ENCODE results near the gene PLD5. TPM values are rescaled to one million over a fixed set of nuclear protein-coding genes. Genes with fewer than 3 reads are reported as not detected.

Gene PLD5
- total and polyA plus RNA-seq, 7 experiments from 2014 or later = not detected

- no peaks in the 10 kb centered on the region for H3K36me3 ChIP-seq (ENCODE audit: control insufficient read depth in 2 of 3, insufficient read depth in 3 of 3, low read length in 3 of 3)
- peaks cover 0 to 9% (median 0%) of the 10 kb centered on the region in 11 donors for H3K9me3 Mint-ChIP-seq
- H3K4me3 ChIP-seq (ENCODE audit: low read length) = no peak overlapping the region
- no peak overlapping the region for H3K27ac Mint-ChIP-seq
- H3K36me3 Mint-ChIP-seq = no peaks in the 10 kb centered on the region
- H3K27me3 ChIP-seq (ENCODE audit: control insufficient read depth in 2 of 2, insufficient read depth in 2 of 2, low read length in 2 of 2) = no peaks in the 10 kb centered on the region
- H3K27ac ChIP-seq (ENCODE audit: low read depth, low read length) = no peak overlapping the region
- ATAC-seq (no peak), DNase-seq (no peak)
- no peak overlapping the region for H3K4me3 Mint-ChIP-seq
- intact Hi-C loops (cut with micrococcal nuclease) = no loop called here
- H3K4me1 Mint-ChIP-seq = no peaks in the 10 kb centered on the region
- ChIA-PET POLR2A (no interaction called here), CTCF (no interaction called here)
- no peaks in the 10 kb centered on the region for H3K27me3 Mint-ChIP-seq
- H3K4me1 ChIP-seq (ENCODE audit: control insufficient read depth in 2 of 2, insufficient read depth in 2 of 2, low read length in 2 of 2) = no peaks in the 10 kb centered on the region
- no peaks in the 10 kb centered on the region for H3K9me3 ChIP-seq (ENCODE audit: control insufficient read depth in 2 of 3, low read length in 3 of 3)
These were observed 283.8 kb downstream of the PLD5 start for GRCh38 chr1:242240691-242241090.

DNA sequence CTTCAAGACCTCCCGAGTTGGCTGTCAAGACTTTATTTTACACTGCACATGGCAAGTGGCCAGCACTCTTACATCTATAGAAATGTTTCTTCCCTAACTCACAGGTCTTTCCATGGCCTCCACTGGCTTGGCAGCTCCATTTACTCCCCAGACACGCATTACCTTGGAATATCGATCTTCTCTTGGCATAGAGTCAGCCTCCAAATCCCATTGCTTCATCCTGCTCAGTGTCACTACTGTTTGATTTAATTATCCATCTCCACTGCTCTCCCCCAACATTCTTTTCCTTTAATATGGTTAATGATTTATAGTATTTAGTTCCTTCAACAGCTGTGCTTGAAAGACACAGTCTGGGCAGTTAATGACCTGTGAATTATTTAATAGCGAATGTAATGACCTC lies 284.4 kb downstream of the PLD5 start:
- H3K36me3 ChIP-seq (ENCODE audit: control insufficient read depth in 2 of 3, insufficient read depth in 3 of 3, low read length in 3 of 3) = no peaks in the 10 kb centered on the region
- CTCF ChIA-PET = no interaction called here

GRCh38 chr1:242239398-242239797 lies 285.1 kb downstream of the PLD5 start:
- CTCF ChIA-PET = no interaction called here
- POLR2A ChIA-PET = no interaction called here
- Histone ChIP-seq H3K36me3 (ENCODE audit: control insufficient read depth in 2 of 3, insufficient read depth in 3 of 3, low read length in 3 of 3) (no peaks in the 10 kb centered on the region), H3K27me3 (ENCODE audit: control insufficient read depth in 2 of 2, insufficient read depth in 2 of 2, low read length in 2 of 2) (no peaks in the 10 kb centered on the region), H3K4me1 (ENCODE audit: control insufficient read depth in 2 of 2, insufficient read depth in 2 of 2, low read length in 2 of 2) (no peaks in the 10 kb centered on the region), H3K27ac (ENCODE audit: low read depth, low read length) (no peak overlapping the region), H3K9me3 (ENCODE audit: control insufficient read depth in 2 of 3, low read length in 3 of 3) (no peaks in the 10 kb centered on the region), H3K4me3 (ENCODE audit: low read length) (no peak overlapping the region)
- Mint-ChIP-seq H3K4me1 (no peaks in the 10 kb centered on the region), H3K36me3 (no peaks in the 10 kb centered on the region), H3K27me3 (peaks cover 0 to 4% (median 0%) of the 10 kb centered on the region in 5 donors), H3K4me3 (no peak overlapping the region), H3K9me3 (peaks cover 0 to 9% (median 0%) of the 10 kb centered on the region in 11 donors), H3K27ac (no peak overlapping the region)
- intact Hi-C loops (cut with micrococcal nuclease) = no loop called here
- ATAC-seq = no peak
- DNase-seq = no peak

More for the DNA sequence above, 284.4 kb downstream of the PLD5 start:
- H3K27me3 ChIP-seq (ENCODE audit: control insufficient read depth in 2 of 2, insufficient read depth in 2 of 2, low read length in 2 of 2) = no peaks in the 10 kb centered on the region
- intact Hi-C loops (cut with micrococcal nuclease) = no loop called here
- no peak overlapping the region for H3K4me3 ChIP-seq (ENCODE audit: low read length)
- no peak overlapping the region for H3K27ac ChIP-seq (ENCODE audit: low read depth, low read length)
- POLR2A ChIA-PET = no interaction called here
- no peaks in the 10 kb centered on the region for H3K4me1 ChIP-seq (ENCODE audit: control insufficient read depth in 2 of 2, insufficient read depth in 2 of 2, low read length in 2 of 2)
- no peak for ATAC-seq
- Mint-ChIP-seq H3K9me3 (peaks cover 0 to 9% (median 0%) of the 10 kb centered on the region in 11 donors), H3K27me3 (peaks cover 0 to 4% (median 0%) of the 10 kb centered on the region in 5 donors), H3K4me3 (no peak overlapping the region), H3K27ac (no peak overlapping the region), H3K4me1 (no peaks in the 10 kb centered on the region), H3K36me3 (no peaks in the 10 kb centered on the region)
- no peaks in the 10 kb centered on the region for H3K9me3 ChIP-seq (ENCODE audit: control insufficient read depth in 2 of 3, low read length in 3 of 3)
- no peak for DNase-seq

DNA sequence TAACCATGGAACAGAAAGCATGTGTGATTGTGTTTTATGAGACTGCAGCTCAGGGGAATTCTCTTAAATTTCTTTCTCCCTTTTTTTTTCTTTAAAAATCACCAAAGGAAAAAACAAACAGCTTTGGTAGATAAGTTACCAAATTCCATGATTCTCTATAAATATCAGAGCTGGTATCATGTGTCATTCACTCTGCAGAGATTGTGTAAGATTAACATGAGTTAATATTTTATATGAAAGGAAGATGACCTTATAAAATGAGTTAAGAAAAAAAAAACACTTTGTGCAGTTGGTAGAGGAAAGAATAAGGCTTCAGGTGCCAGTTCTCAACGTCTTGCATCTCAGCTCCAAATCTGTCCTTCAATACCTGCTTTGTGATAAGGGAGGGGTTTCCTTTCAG lies 287.4 kb downstream of the PLD5 start:
- ChIA-PET POLR2A (no interaction called here), CTCF (no interaction called here)
- Mint-ChIP-seq H3K4me3 (no peak overlapping the region), H3K9me3 (peaks cover 0 to 9% (median 0%) of the 10 kb centered on the region in 11 donors), H3K27ac (no peak overlapping the region), H3K36me3 (no peaks in the 10 kb centered on the region), H3K27me3 (peaks cover 0 to 19% (median 2%) of the 10 kb centered on the region in 5 donors), H3K4me1 (no peaks in the 10 kb centered on the region)
- Histone ChIP-seq H3K27ac (ENCODE audit: low read depth, low read length) (no peak overlapping the region), H3K9me3 (ENCODE audit: control insufficient read depth in 2 of 3, low read length in 3 of 3) (no peaks in the 10 kb centered on the region), H3K4me1 (ENCODE audit: control insufficient read depth in 2 of 2, insufficient read depth in 2 of 2, low read length in 2 of 2) (no peaks in the 10 kb centered on the region), H3K36me3 (ENCODE audit: control insufficient read depth in 2 of 3, insufficient read depth in 3 of 3, low read length in 3 of 3) (no peaks in the 10 kb centered on the region), H3K27me3 (ENCODE audit: control insufficient read depth in 2 of 2, insufficient read depth in 2 of 2, low read length in 2 of 2) (no peaks in the 10 kb centered on the region), H3K4me3 (ENCODE audit: low read length) (no peak overlapping the region)
- DNase-seq (no peak), ATAC-seq (no peak)
- intact Hi-C loops (cut with micrococcal nuclease) = no loop called here

DNA sequence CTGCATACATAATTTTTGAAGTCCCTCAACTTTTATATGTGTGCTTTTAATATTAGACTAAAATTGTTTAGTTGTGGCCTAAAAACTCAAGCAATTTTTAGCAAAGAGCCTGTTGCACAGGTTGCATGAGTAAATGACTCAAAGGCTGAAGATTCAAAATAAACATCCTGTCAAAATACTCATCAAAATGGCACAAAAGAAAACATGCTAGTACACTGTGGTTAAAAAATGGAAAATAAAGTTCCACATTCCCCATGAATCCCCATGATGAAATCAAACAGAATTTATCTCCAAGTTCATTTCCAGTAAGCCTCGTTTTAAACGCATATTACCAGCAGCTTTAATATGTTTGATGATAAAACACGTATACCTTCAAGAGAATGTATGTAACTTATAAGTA lies 295.5 kb downstream of the PLD5 start:
- Histone ChIP-seq H3K4me3 (ENCODE audit: low read length) (no peak overlapping the region), H3K27ac (ENCODE audit: low read depth, low read length) (no peak overlapping the region), H3K36me3 (ENCODE audit: control insufficient read depth in 2 of 3, insufficient read depth in 3 of 3, low read length in 3 of 3) (no peaks in the 10 kb centered on the region), H3K27me3 (ENCODE audit: control insufficient read depth in 2 of 2, insufficient read depth in 2 of 2, low read length in 2 of 2) (no peaks in the 10 kb centered on the region), H3K4me1 (ENCODE audit: control insufficient read depth in 2 of 2, insufficient read depth in 2 of 2, low read length in 2 of 2) (no peaks in the 10 kb centered on the region), H3K9me3 (ENCODE audit: control insufficient read depth in 2 of 3, low read length in 3 of 3) (no peaks in the 10 kb centered on the region)
- no peak for DNase-seq
- CTCF ChIA-PET = no interaction called here
- Mint-ChIP-seq H3K27me3 (peaks cover 0 to 29% (median 3%) of the 10 kb centered on the region in 5 donors), H3K4me3 (no peak overlapping the region), H3K9me3 (peaks cover 0 to 1% (median 0%) of the 10 kb centered on the region in 11 donors), H3K36me3 (no peaks in the 10 kb centered on the region), H3K4me1 (no peaks in the 10 kb centered on the region), H3K27ac (no peak overlapping the region)
- no peak for ATAC-seq
- intact Hi-C loops (cut with micrococcal nuclease) = no loop called here
- POLR2A ChIA-PET = no interaction called here

- Mint-ChIP-seq H3K4me3 (no peak overlapping the region), H3K9me3 (peaks cover 0 to 3% (median 0%) of the 10 kb centered on the region in 11 donors), H3K4me1 (no peaks in the 10 kb centered on the region), H3K27me3 (peaks cover 0 to 14% (median 0%) of the 10 kb centered on the region in 5 donors), H3K36me3 (no peaks in the 10 kb centered on the region), H3K27ac (no peak overlapping the region)
- Histone ChIP-seq H3K27me3 (ENCODE audit: control insufficient read depth in 2 of 2, insufficient read depth in 2 of 2, low read length in 2 of 2) (no peaks in the 10 kb centered on the region), H3K9me3 (ENCODE audit: control insufficient read depth in 2 of 3, low read length in 3 of 3) (no peaks in the 10 kb centered on the region), H3K27ac (ENCODE audit: low read depth, low read length) (no peak overlapping the region), H3K4me3 (ENCODE audit: low read length) (no peak overlapping the region), H3K36me3 (ENCODE audit: control insufficient read depth in 2 of 3, insufficient read depth in 3 of 3, low read length in 3 of 3) (no peaks in the 10 kb centered on the region), H3K4me1 (ENCODE audit: control insufficient read depth in 2 of 2, insufficient read depth in 2 of 2, low read length in 2 of 2) (no peaks in the 10 kb centered on the region)
- POLR2A ChIA-PET = no interaction called here
- ATAC-seq = no peak
- DNase-seq = no peak
- intact Hi-C loops (cut with micrococcal nuclease) = no loop called here
- CTCF ChIA-PET = no interaction called here
These were observed 298.5 kb downstream of the PLD5 start for GRCh38 chr1:242225767-242226573.
